DOHH2 (cell line): ENCODE results near the gene MLH3.

Experiments
- H3F3A ChIP-seq: fragments of 200-600 bp; sonication (generic), shearing (Covaris generic); 2 replicates; pipeline ENCODE4 v1.6.0; 2016; ENCODE audit warnings: antibody characterized with exemption, mild to moderate bottlenecking; ENCODE audit not compliant: control insufficient read depth, insufficient read depth
- H3K27ac ChIP-seq: fragments of 200-600 bp; sonication (generic); 2 replicates; pipeline ENCODE4 v1.5.1; 2014; ENCODE audit warnings: low read depth, mild to moderate bottlenecking, low read length, moderate library complexity
- H3K27me3 ChIP-seq: fragments of 200-600 bp; sonication (generic); 2 replicates; pipeline ENCODE4 v1.6.1; 2014; ENCODE audit warnings: mild to moderate bottlenecking, low read length, mixed read lengths; ENCODE audit not compliant: control insufficient read depth
- H3K36me3 ChIP-seq: fragments of 200-600 bp; sonication (generic); 2 replicates; pipeline ENCODE4 v1.6.1; 2014; ENCODE audit warnings: mild to moderate bottlenecking, low read length, moderate library complexity, mixed read lengths; ENCODE audit not compliant: control insufficient read depth
- H3K4me1 ChIP-seq: fragments of 200-600 bp; sonication (generic); 2 replicates; pipeline ENCODE4 v1.6.1; 2014; ENCODE audit warnings: mild to moderate bottlenecking, low read length, mixed read lengths; ENCODE audit not compliant: control insufficient read depth
- H3K4me2 ChIP-seq: fragments of 200-600 bp; sonication (generic); 2 replicates; pipeline ENCODE4 v1.6.0; 2014; ENCODE audit warnings: mild to moderate bottlenecking, low read length, moderate library complexity
- H3K4me3 ChIP-seq: fragments of 200-600 bp; sonication (generic); 2 replicates; pipeline ENCODE4 v1.5.1; 2014; ENCODE audit warnings: mild to moderate bottlenecking, low read length, mixed read lengths
- H3K79me2 ChIP-seq: fragments of 200-600 bp; sonication (generic); 2 replicates; pipeline ENCODE4 v1.6.1; 2014; ENCODE audit warnings: mild to moderate bottlenecking, low read length, mixed read lengths; ENCODE audit not compliant: control insufficient read depth
- H3K9me2 ChIP-seq: fragments of 200-600 bp; sonication (generic); replicated peaks from 2 replicates; pipeline ENCODE4 v1.6.1; 2014; ENCODE audit warnings: mild to moderate bottlenecking, low read length, mixed read lengths; ENCODE audit not compliant: control insufficient read depth
- H3K9me3 ChIP-seq: fragments of 200-600 bp; sonication (generic); 2 replicates; pipeline ENCODE4 v1.6.1; 2014; ENCODE audit warnings: antibody characterized with exemption, low read length, mixed read lengths; ENCODE audit not compliant: control insufficient read depth, insufficient read depth
- H4K20me1 ChIP-seq: fragments of 200-600 bp; sonication (generic); 2 replicates; pipeline ENCODE4 v1.6.0; 2014; ENCODE audit warnings: low read depth, mild to moderate bottlenecking, antibody characterized with exemption, low read length, moderate library complexity; ENCODE audit not compliant: control insufficient read depth, insufficient read depth
- EZH2phosphoT487 ChIP-seq: fragments of 200-600 bp; sonication (generic); IDR thresholded peaks from 2 replicates; pipeline ENCODE4 v1.6.1; 2017; ENCODE audit warnings: borderline replicate concordance, mild to moderate bottlenecking, antibody characterized with exemption, low read length, moderate library complexity, mixed read lengths
- TF ChIP-seq, protein P1 (sequence below): fragments of 200-600 bp; sonication (generic); IDR thresholded peaks from one replicate; pipeline ENCODE4 v1.5.1; 2014; ENCODE audit warnings: antibody characterized with exemption, mild to moderate bottlenecking, low read depth, low read length; ENCODE audit not compliant: poor library complexity, severe bottlenecking

MLH3 gene

DNA sequence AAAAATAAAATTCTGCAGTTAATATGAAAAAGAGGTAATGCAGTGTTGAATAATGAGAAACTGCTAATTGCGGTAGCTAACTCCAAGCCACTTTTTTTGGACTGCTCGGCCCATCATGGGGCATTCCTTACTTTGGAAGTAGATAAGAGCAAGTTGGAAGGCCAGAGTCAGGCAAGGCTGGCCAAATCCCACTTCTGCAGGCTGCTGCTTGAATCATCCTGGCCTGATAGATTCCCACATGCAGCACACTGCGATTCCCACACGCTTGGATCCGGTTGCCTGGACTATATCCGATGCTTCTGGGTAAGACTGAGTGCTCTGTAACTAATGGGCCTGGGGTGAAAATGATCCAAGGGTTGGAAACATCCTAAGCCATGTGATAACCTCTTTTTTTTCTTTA, 38.0 kb downstream of the MLH3 start:
- no peaks in the 10 kb centered on the region for H4K20me1 ChIP-seq
- no peaks in the 10 kb centered on the region for H3K9me3 ChIP-seq
- no peak overlapping the region for H3K4me2 ChIP-seq
- H3K79me2 ChIP-seq, result no peaks in the 10 kb centered on the region
- 0 out of 2 replicates have a peak, but pooled peaks cover 9% of the 10 kb centered on the region for H3F3A ChIP-seq
- H3K9me2 ChIP-seq, result no peaks in the 10 kb centered on the region
- H3K27ac ChIP-seq, result no peak overlapping the region
- no peaks in the 10 kb centered on the region for H3K27me3 ChIP-seq
- no peak for TF ChIP-seq EZH2phosphoT487
- TF ChIP-seq, protein P1, sequence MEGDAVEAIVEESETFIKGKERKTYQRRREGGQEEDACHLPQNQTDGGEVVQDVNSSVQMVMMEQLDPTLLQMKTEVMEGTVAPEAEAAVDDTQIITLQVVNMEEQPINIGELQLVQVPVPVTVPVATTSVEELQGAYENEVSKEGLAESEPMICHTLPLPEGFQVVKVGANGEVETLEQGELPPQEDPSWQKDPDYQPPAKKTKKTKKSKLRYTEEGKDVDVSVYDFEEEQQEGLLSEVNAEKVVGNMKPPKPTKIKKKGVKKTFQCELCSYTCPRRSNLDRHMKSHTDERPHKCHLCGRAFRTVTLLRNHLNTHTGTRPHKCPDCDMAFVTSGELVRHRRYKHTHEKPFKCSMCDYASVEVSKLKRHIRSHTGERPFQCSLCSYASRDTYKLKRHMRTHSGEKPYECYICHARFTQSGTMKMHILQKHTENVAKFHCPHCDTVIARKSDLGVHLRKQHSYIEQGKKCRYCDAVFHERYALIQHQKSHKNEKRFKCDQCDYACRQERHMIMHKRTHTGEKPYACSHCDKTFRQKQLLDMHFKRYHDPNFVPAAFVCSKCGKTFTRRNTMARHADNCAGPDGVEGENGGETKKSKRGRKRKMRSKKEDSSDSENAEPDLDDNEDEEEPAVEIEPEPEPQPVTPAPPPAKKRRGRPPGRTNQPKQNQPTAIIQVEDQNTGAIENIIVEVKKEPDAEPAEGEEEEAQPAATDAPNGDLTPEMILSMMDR, result no peak
- H3K36me3 ChIP-seq, result peaks cover 76% of the 10 kb centered on the region
- H3K4me3 ChIP-seq, result no peak overlapping the region
- H3K4me1 ChIP-seq, result no peaks in the 10 kb centered on the region

DNA sequence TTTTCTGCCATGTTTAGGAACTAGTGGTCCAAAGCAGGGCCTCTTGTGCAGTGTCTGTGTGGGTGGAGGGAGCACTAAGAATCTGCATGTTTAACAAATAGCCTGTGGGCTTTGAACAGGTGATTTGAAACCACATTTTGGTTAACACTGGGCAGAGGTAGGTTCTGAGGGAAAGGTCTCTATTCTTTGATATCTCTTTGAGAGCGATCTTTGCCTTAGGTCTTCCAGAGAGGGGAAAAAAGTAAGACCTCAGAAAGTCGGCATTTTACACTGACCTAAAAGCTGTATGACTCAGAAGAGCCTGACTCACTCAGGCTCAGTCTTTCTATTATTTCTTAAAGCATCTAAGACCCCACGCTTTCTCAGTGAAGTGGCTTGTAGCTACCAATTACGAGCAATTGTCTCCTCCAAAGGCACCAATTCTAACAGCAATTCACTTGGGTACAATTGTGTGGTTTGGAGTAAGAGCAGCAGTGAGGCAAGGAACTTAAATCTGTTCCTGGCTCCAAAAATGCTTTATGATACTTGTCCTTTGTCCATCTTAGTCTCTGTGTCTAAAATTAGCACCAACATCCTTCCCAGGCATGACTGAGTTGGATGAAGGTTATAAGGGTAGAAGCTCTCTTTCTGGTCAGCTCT, 39.8 kb downstream of the MLH3 start:
- Histone ChIP-seq H3K4me3 (no peak overlapping the region), H3K4me1 (no peaks in the 10 kb centered on the region), H3K36me3 (peaks cover 85% of the 10 kb centered on the region), H3F3A (0 out of 2 replicates have a peak, but pooled peaks cover 9% of the 10 kb centered on the region), H3K27ac (no peak overlapping the region), H3K4me2 (no peak overlapping the region), H3K27me3 (no peaks in the 10 kb centered on the region), H3K9me3 (no peaks in the 10 kb centered on the region), H4K20me1 (no peaks in the 10 kb centered on the region), H3K79me2 (no peaks in the 10 kb centered on the region), H3K9me2 (no peaks in the 10 kb centered on the region)
- TF ChIP-seq, protein P1, result no peak
- TF ChIP-seq EZH2phosphoT487, result no peak

DNA sequence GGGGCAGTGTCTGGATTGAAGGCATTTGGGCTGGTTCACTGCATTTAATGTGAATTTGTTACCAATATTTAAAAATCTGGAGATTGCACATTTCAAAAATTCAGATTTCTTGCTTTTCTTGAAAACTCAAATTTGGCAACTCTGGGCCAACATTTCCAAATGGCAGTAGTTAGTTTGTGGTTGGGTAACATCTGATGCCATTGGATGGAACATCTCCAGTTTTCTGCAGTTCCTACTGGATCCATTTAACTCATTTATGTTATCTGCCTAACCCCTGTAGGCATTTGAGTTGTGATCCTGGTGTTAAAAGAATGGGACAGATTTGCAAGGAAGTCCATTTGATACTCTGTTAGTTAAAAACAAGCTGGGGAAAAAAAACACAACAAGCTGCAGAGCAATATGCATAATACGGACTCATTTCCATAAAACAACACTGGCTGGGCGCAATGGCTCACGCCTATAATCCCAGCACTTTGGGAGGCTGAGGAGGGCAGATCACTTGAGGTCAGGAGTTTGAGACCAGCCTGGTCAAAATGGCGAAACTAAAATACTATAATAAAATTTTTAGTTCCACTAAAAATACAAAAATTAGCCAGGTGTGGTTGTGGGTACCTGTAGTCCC, 40.7 kb downstream of the MLH3 start:
- no peak overlapping the region for H3K4me3 ChIP-seq
- H3K4me2 ChIP-seq, result no peak overlapping the region
- no peaks in the 10 kb centered on the region for H4K20me1 ChIP-seq
- no peak overlapping the region for H3K27ac ChIP-seq
- no peaks in the 10 kb centered on the region for H3K27me3 ChIP-seq
- H3K4me1 ChIP-seq, result no peaks in the 10 kb centered on the region
- no peaks in the 10 kb centered on the region for H3K9me2 ChIP-seq
- H3K9me3 ChIP-seq, result no peaks in the 10 kb centered on the region
- TF ChIP-seq, protein P1, result no peak
- TF ChIP-seq EZH2phosphoT487, result no peak
- H3F3A ChIP-seq, result 0 out of 2 replicates have a peak, but pooled peaks cover 9% of the 10 kb centered on the region
- H3K79me2 ChIP-seq, result no peaks in the 10 kb centered on the region
- peaks cover 85% of the 10 kb centered on the region for H3K36me3 ChIP-seq
